IMR-90 (cell line): Measurements from ENCODE around the gene ARFGEF3. TPM values are rescaled to one million over a fixed set of nuclear protein-coding genes. Genes with fewer than 3 reads are reported as not detected.

Experiments
- ATAC-seq: fragments of 200-7000 bp; cut with Tn5 transposase; 2 replicates; pipeline ENCODE4 v1.9.1; 2020; ENCODE audit warnings: low read depth, mild to moderate bottlenecking, moderate library complexity
- BruUV-seq: library from RNA; stranded (reverse); fragments of 400-500 nt; replicated peaks from 2 replicates; lab custom pipeline; 2021; lab: Mats Ljungman, UMichigan
- CTCF ChIA-PET: fragments of 300-600 bp; formaldehyde crosslinking; extraction: SDS; loops from one replicate; lab custom pipeline; 2021; ENCODE audit warnings: antibody characterized with exemption; lab: Yijun Ruan, JAX
- POLR2A ChIA-PET: fragments of 300-600 bp; sonication (Branson Sonifier 250); formaldehyde crosslinking; loops from one replicate; lab custom pipeline; 2022; ENCODE audit warnings: antibody characterized with exemption; ENCODE audit not compliant: unreplicated experiment; lab: Charles Lee
- DNase-seq: peaks from one replicate; pipeline ENCODE4 v3.0.0; 2013
- H2AFZ ChIP-seq: replicated peaks from 2 replicates; pipeline ENCODE3; 2013; ENCODE audit warnings: low read length, mild to moderate bottlenecking; ENCODE audit not compliant: poor library complexity
- H2AK5ac ChIP-seq: 2 replicates; pipeline ENCODE4 v1.6.1; 2013; ENCODE audit warnings: low read depth, low read length, inconsistent platforms
- H2AK9ac ChIP-seq: replicated peaks from 2 replicates; pipeline ENCODE3; 2013; ENCODE audit warnings: mild to moderate bottlenecking, low read depth, low read length, moderate library complexity; ENCODE audit not compliant: poor library complexity
- H2BK120ac ChIP-seq: 2 replicates; pipeline ENCODE4 v1.6.1; 2013; ENCODE audit warnings: low read depth, low read length, inconsistent platforms
- H2BK15ac ChIP-seq: 3 replicates; pipeline ENCODE4 v1.6.1; 2013; ENCODE audit warnings: low read depth, low read length, inconsistent platforms
- H2BK20ac ChIP-seq: 2 replicates; pipeline ENCODE4 v1.6.1; 2013; ENCODE audit warnings: low read depth, mild to moderate bottlenecking, inconsistent platforms, low read length, moderate library complexity
- H2BK5ac ChIP-seq: 2 replicates; pipeline ENCODE4 v1.6.1; 2013; ENCODE audit warnings: mild to moderate bottlenecking, low read depth, low read length, inconsistent platforms; ENCODE audit not compliant: poor library complexity, severe bottlenecking
- H3K14ac ChIP-seq: replicated peaks from 2 replicates; pipeline ENCODE4 v1.6.1; 2013; ENCODE audit warnings: low read depth, low read length, inconsistent platforms
- H3K18ac ChIP-seq: 2 replicates; pipeline ENCODE4 v1.6.1; 2013; ENCODE audit warnings: low read depth, low read length, control low read depth
- H3K23ac ChIP-seq: 2 replicates; pipeline ENCODE4 v1.6.1; 2013; ENCODE audit warnings: low read depth, low read length, inconsistent platforms
- H3K27ac ChIP-seq: 2 replicates; pipeline ENCODE4 v1.5.1; 2013; ENCODE audit warnings: mild to moderate bottlenecking, control low read depth, low read length; ENCODE audit not compliant: insufficient read depth
- H3K27me3 ChIP-seq: 2 replicates; pipeline ENCODE4 v1.6.1; 2013; ENCODE audit warnings: low read length; ENCODE audit not compliant: control insufficient read depth, insufficient read depth
- H3K36me3 ChIP-seq: 2 replicates; pipeline ENCODE4 v1.6.1; 2013; ENCODE audit warnings: low read length, mixed read lengths; ENCODE audit not compliant: control insufficient read depth, insufficient read depth
- H3K4ac ChIP-seq: 2 replicates; pipeline ENCODE4 v1.6.1; 2013; ENCODE audit warnings: low read depth, low read length, inconsistent platforms
- H3K4me1 ChIP-seq: 2 replicates; pipeline ENCODE4 v1.6.1; 2013; ENCODE audit warnings: low read length, mixed read lengths; ENCODE audit not compliant: control insufficient read depth, insufficient read depth
- H3K4me2 ChIP-seq: 2 replicates; pipeline ENCODE4 v1.6.1; 2013; ENCODE audit warnings: low read depth, mild to moderate bottlenecking, control low read depth, low read length, moderate library complexity
- H3K4me3 ChIP-seq: 2 replicates; pipeline ENCODE4 v1.5.1; 2013; ENCODE audit warnings: low read depth, mild to moderate bottlenecking, control low read depth, low read length, moderate library complexity; ENCODE audit not compliant: insufficient read depth
- H3K56ac ChIP-seq: 2 replicates; pipeline ENCODE4 v1.6.1; 2013; ENCODE audit warnings: low read length, inconsistent platforms; ENCODE audit not compliant: insufficient read depth; ENCODE audit errors: extremely low read depth
- H3K79me1 ChIP-seq, 2 experiments: 2 replicates each; pipeline ENCODE4 v1.6.1; 2013; ENCODE audit warnings: low read length in 2 of 2, inconsistent platforms in 1 of 2, low read depth in 1 of 2
- H3K9ac ChIP-seq: 2 replicates; pipeline ENCODE4 v1.6.1; 2013; ENCODE audit warnings: low read depth, low read length, control low read depth
- H3K9me1 ChIP-seq: 2 replicates; pipeline ENCODE4 v1.6.1; 2013; ENCODE audit warnings: low read length, inconsistent platforms; ENCODE audit not compliant: insufficient read depth
- H3K9me3 ChIP-seq: 2 replicates; pipeline ENCODE4 v1.6.1; 2013; ENCODE audit warnings: low read length; ENCODE audit not compliant: control insufficient read depth, insufficient read depth
- H4K20me1 ChIP-seq: 2 replicates; pipeline ENCODE4 v1.6.1; 2013; ENCODE audit warnings: low read length, inconsistent platforms; ENCODE audit not compliant: insufficient read depth
- H4K5ac ChIP-seq: 2 replicates; pipeline ENCODE4 v1.6.1; 2013; ENCODE audit warnings: mild to moderate bottlenecking, low read depth, low read length, control low read depth
- H4K8ac ChIP-seq, 2 experiments: 2 replicates each; pipeline ENCODE4 v1.6.1; 2013; ENCODE audit warnings: low read depth in 2 of 2, low read length in 2 of 2, control low read depth in 1 of 2, inconsistent platforms in 1 of 2
- H4K91ac ChIP-seq: 2 replicates; pipeline ENCODE4 v1.6.1; 2013; ENCODE audit warnings: low read depth, low read length, inconsistent platforms; ENCODE audit not compliant: insufficient read depth
- BHLHE40 ChIP-seq: fragments of 150-350 bp; IDR thresholded peaks from 2 replicates; pipeline ENCODE4 v1.6.1; 2016; ENCODE audit warnings: mild to moderate bottlenecking, low read depth, low read length
- CHD1 ChIP-seq: IDR thresholded peaks from 2 replicates; pipeline ENCODE4 v1.6.1; 2012; ENCODE audit warnings: low read depth, low read length, improper control_type of control experiment
- FOS ChIP-seq: fragments of 150-350 bp; IDR thresholded peaks from 2 replicates; pipeline ENCODE4 v1.6.1; 2016; ENCODE audit warnings: low read depth, low read length
- MAFK ChIP-seq: IDR thresholded peaks from 2 replicates; pipeline ENCODE4 v1.6.1; 2012; ENCODE audit warnings: low read depth, low read length, improper control_type of control experiment
- RAD21 ChIP-seq: IDR thresholded peaks from 2 replicates; pipeline ENCODE4 v1.6.1; 2012; ENCODE audit warnings: low read length, improper control_type of control experiment
- RCOR1 ChIP-seq: IDR thresholded peaks from 2 replicates; pipeline ENCODE4 v1.6.1; 2012; ENCODE audit warnings: mild to moderate bottlenecking, low read length, improper control_type of control experiment; ENCODE audit not compliant: insufficient replicate concordance
- WGBS, 2 experiments: methylation state at CpG; one replicate each; pipeline versions ENCODE4 v1.1.5 to v1.1.7; 2013; ENCODE audit warnings: missing lambda C conversion rate in 2 of 2; ENCODE audit not compliant: insufficient read length in 1 of 2; ENCODE audit errors: extremely low coverage in 2 of 2; 5-methylcytosine and 5-hydroxymethylcytosine counted together
- dilution Hi-C: fragments of 300-500 bp; cut with HindIII; formaldehyde crosslinking; loops from one replicate; pipeline ENCODE4 v1.14.3; 2018; ENCODE audit warnings: low sequenced_read_pairs; ENCODE audit not compliant: unreplicated experiment
- in situ Hi-C: fragments of 300-500 bp; cut with MboI; formaldehyde crosslinking; loops from 3 replicates; pipeline ENCODE4 v1.14.3; 2019; ENCODE audit warnings: low sequenced_read_pairs, inconsistent platforms, mixed read lengths
- intact Hi-C: fragments of 100-400 bp; cut with micrococcal nuclease; formaldehyde crosslinking; loops from 2 replicates; pipeline ENCODE4 v1.10.0; 2022
- polyA plus RNA-seq, 3 experiments: library from polyadenylated mRNA; depleted of rRNA; stranded (reverse); fragments of >200 nt; gene quantifications; 2 replicates each; pipeline ENCODE4 v1.2.3, GENCODE V29; 2012; ENCODE audit warnings: low replicate concordance in 1 of 3
- total RNA-seq: library from RNA; depleted of rRNA; stranded (reverse); fragments of >200 nt; gene quantifications from 2 replicates; pipeline ENCODE4 v1.2.3, GENCODE V29; 2012
- TF ChIP-seq, protein P1 (sequence below): conservative IDR thresholded peaks from 2 replicates; pipeline ENCODE4 v1.5.1; 2012; ENCODE audit warnings: mild to moderate bottlenecking, low read depth, low read length, improper control_type of control experiment
- TF ChIP-seq, protein P2 (sequence below): fragments of 150-350 bp; IDR thresholded peaks from 2 replicates; pipeline ENCODE4 v1.6.1; 2017; ENCODE audit warnings: mild to moderate bottlenecking, antibody characterized with exemption, low read length, low read depth

ARFGEF3 gene
- total and polyA plus RNA-seq, 2 of the 4 experiments (the other 2 are of a cell fraction): under 0.01 to 0.02 TPM

DNA sequence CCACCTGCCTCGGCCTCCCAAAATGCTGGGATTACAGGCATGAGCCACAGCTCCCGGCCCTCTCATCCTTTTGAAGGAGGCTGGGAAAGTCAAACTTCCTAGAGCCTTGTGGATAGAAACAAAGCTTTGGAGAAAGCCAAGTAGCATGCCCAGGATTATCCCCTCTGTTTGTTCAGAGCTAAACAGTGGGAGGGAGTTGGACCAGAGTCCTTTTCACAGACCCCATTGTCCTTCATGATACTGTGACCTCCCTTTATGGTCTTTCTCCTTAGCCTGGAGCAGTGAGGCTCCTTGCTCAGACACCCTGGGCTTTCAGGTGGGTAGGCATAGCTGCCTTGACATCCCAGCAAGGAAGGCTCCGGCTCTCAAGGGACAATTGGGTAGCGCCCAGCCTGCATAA is 25.4 kb downstream of the ARFGEF3 start:
- Histone ChIP-seq H2BK120ac (no peak overlapping the region), H3K27me3 (peaks cover 23% of the 10 kb centered on the region), H3K4ac (no peak overlapping the region), H3K79me1 (no peaks in the 10 kb centered on the region), H3K18ac (no peak overlapping the region), H2BK20ac (no peak overlapping the region), H2AK5ac (no peak overlapping the region), H3K4me1 (no peaks in the 10 kb centered on the region), H4K8ac (no peak overlapping the region), H3K9me3 (no peaks in the 10 kb centered on the region), H3K14ac (no peak overlapping the region; the same call in 1 of the 2 replicates), H3K9me1 (no peaks in the 10 kb centered on the region), H2BK5ac (no peak overlapping the region), H3K56ac (no peak overlapping the region), H3K27ac (no peak overlapping the region), H4K91ac (no peak overlapping the region), H2AK9ac (no peak overlapping the region), H3K4me3 (no peak overlapping the region), H4K5ac (no peak overlapping the region), H3K23ac (no peak overlapping the region), H3K36me3 (no peaks in the 10 kb centered on the region), H4K20me1 (no peaks in the 10 kb centered on the region), H3K4me2 (no peak overlapping the region), H2AFZ (no peak overlapping the region), H3K9ac (no peak overlapping the region), H2BK15ac (no peak overlapping the region)
- in situ Hi-C loops: no loop called here
- 100% methylated on average over 1 of the region's 4 CpGs; no CpG with 5 or more reads in 1 of the 2 experiments for WGBS, 2 experiments
- dilution Hi-C loops: no loop called here
- ATAC-seq: no peak
- no TSS peak for BruUV-seq
- DNase-seq: no peak
- intact Hi-C loops: no loop called here
- TF ChIP-seq FOS (no peak), CHD1 (no peak), BHLHE40 (no peak), RCOR1 (no peak), MAFK (no peak), RAD21 (no peak)
- TF ChIP-seq, protein P1, sequence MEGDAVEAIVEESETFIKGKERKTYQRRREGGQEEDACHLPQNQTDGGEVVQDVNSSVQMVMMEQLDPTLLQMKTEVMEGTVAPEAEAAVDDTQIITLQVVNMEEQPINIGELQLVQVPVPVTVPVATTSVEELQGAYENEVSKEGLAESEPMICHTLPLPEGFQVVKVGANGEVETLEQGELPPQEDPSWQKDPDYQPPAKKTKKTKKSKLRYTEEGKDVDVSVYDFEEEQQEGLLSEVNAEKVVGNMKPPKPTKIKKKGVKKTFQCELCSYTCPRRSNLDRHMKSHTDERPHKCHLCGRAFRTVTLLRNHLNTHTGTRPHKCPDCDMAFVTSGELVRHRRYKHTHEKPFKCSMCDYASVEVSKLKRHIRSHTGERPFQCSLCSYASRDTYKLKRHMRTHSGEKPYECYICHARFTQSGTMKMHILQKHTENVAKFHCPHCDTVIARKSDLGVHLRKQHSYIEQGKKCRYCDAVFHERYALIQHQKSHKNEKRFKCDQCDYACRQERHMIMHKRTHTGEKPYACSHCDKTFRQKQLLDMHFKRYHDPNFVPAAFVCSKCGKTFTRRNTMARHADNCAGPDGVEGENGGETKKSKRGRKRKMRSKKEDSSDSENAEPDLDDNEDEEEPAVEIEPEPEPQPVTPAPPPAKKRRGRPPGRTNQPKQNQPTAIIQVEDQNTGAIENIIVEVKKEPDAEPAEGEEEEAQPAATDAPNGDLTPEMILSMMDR: no peak
- TF ChIP-seq, protein P2, sequence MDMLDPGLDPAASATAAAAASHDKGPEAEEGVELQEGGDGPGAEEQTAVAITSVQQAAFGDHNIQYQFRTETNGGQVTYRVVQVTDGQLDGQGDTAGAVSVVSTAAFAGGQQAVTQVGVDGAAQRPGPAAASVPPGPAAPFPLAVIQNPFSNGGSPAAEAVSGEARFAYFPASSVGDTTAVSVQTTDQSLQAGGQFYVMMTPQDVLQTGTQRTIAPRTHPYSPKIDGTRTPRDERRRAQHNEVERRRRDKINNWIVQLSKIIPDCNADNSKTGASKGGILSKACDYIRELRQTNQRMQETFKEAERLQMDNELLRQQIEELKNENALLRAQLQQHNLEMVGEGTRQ: no peak
- CTCF ChIA-PET: no interaction called here
- POLR2A ChIA-PET: no interaction called here
